MCF 10A (cell line): ENCODE data around the gene NBDY. TPM values are rescaled to one million over a fixed set of nuclear protein-coding genes. Genes with fewer than 3 reads are reported as not detected.
A peak's percentile ranks its signal among the peaks of the same experiment; 100 is the strongest.

Experiments used
- BruUV-seq: library from RNA; stranded (reverse); fragments of 400-500 nt; replicated peaks from 2 replicates; lab custom pipeline; 2021; lab: Mats Ljungman, UMichigan
- CTCF ChIA-PET: fragments of 300-600 bp; sonication (Branson Sonifier 250); formaldehyde crosslinking; extraction: SDS; loops from one replicate; lab custom pipeline; 2021; ENCODE audit warnings: antibody characterized with exemption, inconsistent platforms; lab: Yijun Ruan, JAX
- POLR2A ChIA-PET: fragments of 300-600, 350-650 bp; sonication (Branson Sonifier 250); formaldehyde crosslinking; extraction: SDS; loops from one replicate; lab custom pipeline; 2020; ENCODE audit warnings: antibody characterized with exemption, inconsistent platforms; lab: Yijun Ruan, JAX
- DNase-seq: peaks from one replicate; pipeline ENCODE4 v3.0.0-alpha.2; 2018; ENCODE audit not compliant: unreplicated experiment
- H3K27ac Mint-ChIP-seq: one replicate; pipeline ENCODE4 v1.8.0; 2022; ENCODE audit warnings: mild to moderate bottlenecking, low read depth, mixed read lengths; ENCODE audit not compliant: unreplicated experiment
- H3K27me3 Mint-ChIP-seq: one replicate; pipeline ENCODE4 v1.8.0; 2022; ENCODE audit warnings: mixed read lengths; ENCODE audit not compliant: insufficient read depth, unreplicated experiment
- H3K36me3 Mint-ChIP-seq: one replicate; pipeline ENCODE4 v1.8.0; 2022; ENCODE audit warnings: mild to moderate bottlenecking, moderate library complexity, mixed read lengths; ENCODE audit not compliant: insufficient read depth, unreplicated experiment
- H3K4me1 Mint-ChIP-seq: one replicate; pipeline ENCODE4 v1.8.0; 2022; ENCODE audit warnings: mixed read lengths; ENCODE audit not compliant: insufficient read depth, unreplicated experiment
- H3K4me3 Mint-ChIP-seq: one replicate; pipeline ENCODE4 v1.8.0; 2022; ENCODE audit warnings: mild to moderate bottlenecking, moderate library complexity, mixed read lengths; ENCODE audit not compliant: unreplicated experiment
- H3K9me3 Mint-ChIP-seq: one replicate; pipeline ENCODE4 v1.8.0; 2022; ENCODE audit warnings: mixed read lengths; ENCODE audit not compliant: unreplicated experiment
- intact Hi-C: fragments of 100-400 bp; cut with micrococcal nuclease; formaldehyde crosslinking; loops from 2 replicates; pipeline ENCODE4 v1.14.1; 2022
- total RNA-seq: library from RNA; stranded (reverse); gene quantifications from 2 replicates; pipeline ENCODE4 v1.2.3, GENCODE V29; 2022
- TF ChIP-seq, protein P1 (sequence below): fragments of 200-600 bp; IDR thresholded peaks from one replicate; pipeline ENCODE4 v1.8.0; 2022; ENCODE audit warnings: antibody characterized with exemption, mild to moderate bottlenecking; ENCODE audit not compliant: unreplicated experiment

The NBDY gene
- total RNA-seq, 1 experiment from 2014 or later = 54.0 TPM

DNA sequence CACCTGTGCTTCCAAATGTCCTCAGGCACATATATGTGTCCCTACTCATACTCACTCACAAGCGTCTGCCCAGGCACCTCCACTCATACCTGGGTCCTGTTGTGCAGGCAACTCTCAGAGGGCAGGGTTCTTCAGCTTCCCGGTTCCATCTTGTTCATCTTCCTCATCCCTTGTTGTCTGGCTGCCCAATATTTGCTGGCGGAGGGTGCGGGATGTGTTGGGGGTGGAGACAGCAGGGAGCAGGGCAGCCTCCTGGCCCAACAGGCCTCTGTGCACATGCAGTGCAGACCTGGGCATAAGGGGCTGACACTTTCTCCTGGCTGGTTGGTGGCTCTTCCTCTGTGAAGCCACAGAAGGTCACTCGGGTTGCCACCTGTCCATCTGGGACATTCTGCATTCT is 32.1 kb downstream of the NBDY start:
- peaks cover 30% of the 10 kb centered on the region for H3K4me1 Mint-ChIP-seq
- no peak overlapping the region for H3K4me3 Mint-ChIP-seq
- ChIA-PET CTCF (no interaction called here), POLR2A (no interaction called here)
- intact Hi-C loops = no loop called here
- DNase-seq = no peak
- H3K36me3 Mint-ChIP-seq = peaks cover 15% of the 10 kb centered on the region
- H3K27me3 Mint-ChIP-seq = peaks cover 53% of the 10 kb centered on the region
- no TSS peak for BruUV-seq
- TF ChIP-seq, protein P1, sequence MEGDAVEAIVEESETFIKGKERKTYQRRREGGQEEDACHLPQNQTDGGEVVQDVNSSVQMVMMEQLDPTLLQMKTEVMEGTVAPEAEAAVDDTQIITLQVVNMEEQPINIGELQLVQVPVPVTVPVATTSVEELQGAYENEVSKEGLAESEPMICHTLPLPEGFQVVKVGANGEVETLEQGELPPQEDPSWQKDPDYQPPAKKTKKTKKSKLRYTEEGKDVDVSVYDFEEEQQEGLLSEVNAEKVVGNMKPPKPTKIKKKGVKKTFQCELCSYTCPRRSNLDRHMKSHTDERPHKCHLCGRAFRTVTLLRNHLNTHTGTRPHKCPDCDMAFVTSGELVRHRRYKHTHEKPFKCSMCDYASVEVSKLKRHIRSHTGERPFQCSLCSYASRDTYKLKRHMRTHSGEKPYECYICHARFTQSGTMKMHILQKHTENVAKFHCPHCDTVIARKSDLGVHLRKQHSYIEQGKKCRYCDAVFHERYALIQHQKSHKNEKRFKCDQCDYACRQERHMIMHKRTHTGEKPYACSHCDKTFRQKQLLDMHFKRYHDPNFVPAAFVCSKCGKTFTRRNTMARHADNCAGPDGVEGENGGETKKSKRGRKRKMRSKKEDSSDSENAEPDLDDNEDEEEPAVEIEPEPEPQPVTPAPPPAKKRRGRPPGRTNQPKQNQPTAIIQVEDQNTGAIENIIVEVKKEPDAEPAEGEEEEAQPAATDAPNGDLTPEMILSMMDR = no peak
- H3K27ac Mint-ChIP-seq = no peak overlapping the region
- no peaks in the 10 kb centered on the region for H3K9me3 Mint-ChIP-seq

DNA sequence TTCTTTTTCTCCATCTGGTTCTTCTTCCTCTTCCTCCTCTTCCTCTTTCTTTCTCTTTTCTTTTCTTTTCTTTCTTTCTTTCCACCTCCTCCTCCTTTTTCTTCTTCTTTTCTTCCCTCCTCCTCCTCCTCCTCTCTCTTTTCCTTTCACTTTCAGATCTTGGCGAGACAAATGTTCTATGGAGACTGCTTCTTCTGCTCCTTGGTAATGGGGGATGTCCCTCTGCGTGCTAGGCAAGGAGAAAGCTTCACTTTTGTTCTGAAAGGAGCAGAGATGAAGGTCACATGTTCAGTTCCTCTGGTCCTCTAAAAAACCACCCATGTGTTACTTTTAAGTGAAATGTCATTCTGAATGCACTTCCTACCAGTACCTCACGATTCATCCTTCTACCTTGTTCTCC is 33.2 kb downstream of the NBDY start:
- Mint-ChIP-seq H3K4me1 (peaks cover 34% of the 10 kb centered on the region), H3K4me3 (no peak overlapping the region), H3K27ac (peak overlapping the region; percentile 92), H3K36me3 (peaks cover 20% of the 10 kb centered on the region), H3K9me3 (no peaks in the 10 kb centered on the region), H3K27me3 (peaks cover 50% of the 10 kb centered on the region)
- BruUV-seq = no TSS peak
- no peak for DNase-seq
- CTCF ChIA-PET = interaction anchor here (0.6 kb wide), 1 partner anchor 736 kb away, joined by 5 read pairs; no protein-coding TSS in a partner anchor
- intact Hi-C loops = no loop called here
- TF ChIP-seq, protein P1 = no peak
- POLR2A ChIA-PET = no interaction called here

DNA sequence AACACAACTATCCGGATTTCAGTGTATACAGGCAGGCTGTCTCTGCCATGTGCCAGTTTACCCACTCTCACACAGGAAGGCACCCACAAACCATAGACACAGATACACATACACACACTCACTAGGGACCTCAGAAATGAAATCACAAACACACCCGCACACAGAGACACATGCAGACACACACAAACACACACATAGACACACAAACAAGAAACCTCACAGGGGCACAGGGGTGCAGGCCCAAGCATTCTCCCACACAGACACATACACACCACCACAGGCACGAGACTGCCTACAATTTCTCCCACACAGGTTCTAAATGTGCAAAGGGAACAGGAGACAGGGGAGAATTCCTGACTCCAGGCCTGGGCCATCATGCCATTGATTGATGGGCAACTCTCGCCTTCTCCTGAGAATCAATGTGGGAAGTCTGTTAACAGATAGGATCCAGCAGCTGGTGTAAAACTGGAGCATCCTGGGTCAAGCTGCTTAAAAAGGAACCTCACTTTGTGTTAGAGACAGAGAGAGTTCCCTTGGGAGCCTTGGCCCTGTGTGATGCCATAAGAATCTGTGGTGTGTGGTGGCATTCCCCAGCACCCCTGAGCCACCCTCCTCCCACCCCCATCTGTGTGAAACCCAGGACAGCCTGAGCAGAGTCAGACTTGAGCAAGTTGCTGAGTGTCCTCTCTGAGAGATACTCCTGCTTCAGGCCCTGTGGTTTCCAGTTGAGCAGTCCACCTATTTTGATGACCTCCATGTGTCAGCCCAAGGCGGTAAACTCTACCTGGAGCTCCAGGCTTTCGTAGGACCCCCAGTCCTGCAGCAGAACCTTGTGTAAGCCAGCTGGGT is 33.9 kb downstream of the NBDY start:
- Mint-ChIP-seq H3K27ac (peak overlapping the region; percentile 92), H3K9me3 (no peaks in the 10 kb centered on the region), H3K4me1 (peaks cover 34% of the 10 kb centered on the region), H3K4me3 (no peak overlapping the region), H3K27me3 (peaks cover 43% of the 10 kb centered on the region), H3K36me3 (peaks cover 20% of the 10 kb centered on the region)
- POLR2A ChIA-PET = no interaction called here
- TF ChIP-seq, protein P1 = no peak
- no peak for DNase-seq
- CTCF ChIA-PET = interaction anchor here (0.6 to 2.7 kb wide), 5 partner anchors 15 to 811 kb away, joined by 3 to 14 read pairs (median 3); no protein-coding TSS in a partner anchor
- intact Hi-C loops = no loop called here
- BruUV-seq = no TSS peak

DNA sequence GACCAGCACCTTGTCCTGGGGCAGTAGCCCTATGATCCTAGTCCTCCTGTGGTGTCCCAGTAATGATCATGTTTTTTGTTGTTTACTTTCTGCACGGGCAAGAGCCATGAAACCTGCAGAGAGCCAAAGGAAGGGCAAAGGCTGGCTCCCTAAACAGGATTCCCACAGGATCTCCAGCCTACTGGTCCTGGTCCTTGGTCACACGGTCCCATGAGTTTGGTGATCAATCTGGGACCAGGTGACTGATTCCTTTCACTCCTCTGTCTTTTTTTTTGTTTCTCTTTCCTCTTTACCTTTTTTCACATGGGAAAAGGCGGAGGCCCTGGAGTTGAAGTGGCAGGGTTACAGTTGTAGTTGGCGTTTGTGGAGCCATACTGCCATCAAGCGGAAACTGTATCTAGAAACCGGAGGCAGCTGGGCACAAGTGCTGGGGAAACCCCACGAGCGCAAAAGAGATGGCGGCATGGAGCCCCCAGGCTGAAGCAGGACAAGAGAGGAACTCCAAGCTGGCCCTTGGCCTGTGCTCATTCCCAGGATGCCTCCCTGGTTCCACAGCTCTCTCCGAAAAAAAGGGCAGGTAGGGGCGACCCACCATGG is 34.6 kb downstream of the NBDY start:
- DNase-seq = peak; percentile 78
- Mint-ChIP-seq H3K27me3 (peaks cover 36% of the 10 kb centered on the region), H3K9me3 (no peaks in the 10 kb centered on the region), H3K36me3 (peaks cover 20% of the 10 kb centered on the region), H3K4me1 (peaks cover 34% of the 10 kb centered on the region), H3K4me3 (peak overlapping the region; percentile 83), H3K27ac (peak overlapping the region; percentile 92)
- TF ChIP-seq, protein P1 = peak; percentile 36
- intact Hi-C loops = no loop called here
- ChIA-PET POLR2A (interaction anchor here (1.0 to 1.1 kb wide), 2 partner anchors 39 to 214 kb away, joined by 3 to 4 read pairs; no protein-coding TSS in a partner anchor), CTCF (interaction anchor here (0.6 to 2.7 kb wide), 9 partner anchors 16 to 1168 kb away, joined by 3 to 14 read pairs (median 3); no protein-coding TSS in a partner anchor)
- no TSS peak for BruUV-seq
